Activated CD4-positive, CD25-positive, alpha-beta regulatory T cell treated with anti-CD3 and anti-CD28 coated beads, Interleukin-2, amount 50 U/mL, for 24 hours (primary cell): ENCODE results near the gene CACNA1A.

Experiments used
- ATAC-seq, 2 donors: fragments of 150-1000 bp; cut with Tn5 transposase; one replicate each; pipeline ENCODE4 v1.10.0; 2021; ENCODE audit warnings: mild to moderate bottlenecking in 1 of 2, moderate library complexity in 1 of 2

Gene CACNA1A

GRCh38 chr19:13356686-13357280, 149.5 kb downstream of the CACNA1A start:
- ATAC-seq, result no peak

GRCh38 chr19:13356185-13356584, 150.1 kb downstream of the CACNA1A start:
- ATAC-seq, result no peak

GRCh38 chr19:13355356-13355755, 150.9 kb downstream of the CACNA1A start:
- no peak for ATAC-seq

GRCh38 chr19:13353625-13354024, 152.7 kb downstream of the CACNA1A start:
- no peak for ATAC-seq

GRCh38 chr19:13350759-13351158, 155.5 kb downstream of the CACNA1A start:
- ATAC-seq, result no peak

GRCh38 chr19:13350072-13350471, 156.2 kb downstream of the CACNA1A start:
- ATAC-seq, result no peak

GRCh38 chr19:13347367-13347766, 158.9 kb downstream of the CACNA1A start:
- ATAC-seq, result no peak

GRCh38 chr19:13343514-13343913, 162.8 kb downstream of the CACNA1A start:
- ATAC-seq, result no peak

GRCh38 chr19:13342672-13343071, 163.6 kb downstream of the CACNA1A start:
- ATAC-seq, result no peak

GRCh38 chr19:13339869-13340268, 166.4 kb downstream of the CACNA1A start:
- no peak for ATAC-seq

- no peak for ATAC-seq
Observed at GRCh38 chr19:13337181-13337580, 169.1 kb downstream of the CACNA1A start.

- ATAC-seq, result no peak
Observed at GRCh38 chr19:13334801-13335481, 171.3 kb downstream of the CACNA1A start.

GRCh38 chr19:13330285-13330684, 176.0 kb downstream of the CACNA1A start:
- no peak for ATAC-seq

- ATAC-seq, result no peak
Observed at GRCh38 chr19:13329766-13330165, 176.5 kb downstream of the CACNA1A start.

- ATAC-seq, result no peak
Observed at GRCh38 chr19:13328241-13328640, 178.0 kb downstream of the CACNA1A start.

GRCh38 chr19:13319526-13319925, 186.8 kb downstream of the CACNA1A start:
- ATAC-seq, result no peak

GRCh38 chr19:13318190-13318589, 188.1 kb downstream of the CACNA1A start:
- ATAC-seq, result no peak

GRCh38 chr19:13315495-13315894, 190.8 kb downstream of the CACNA1A start:
- ATAC-seq, result no peak

GRCh38 chr19:13314761-13315160, 191.5 kb downstream of the CACNA1A start:
- ATAC-seq, result no peak

- no peak for ATAC-seq
Observed at GRCh38 chr19:13313875-13314274, 192.4 kb downstream of the CACNA1A start.

- ATAC-seq, result no peak
Observed at GRCh38 chr19:13309864-13310263, 196.4 kb downstream of the CACNA1A start.

GRCh38 chr19:13303381-13304129, 202.7 kb downstream of the CACNA1A start:
- ATAC-seq, result no peak

GRCh38 chr19:13302526-13303270, 203.6 kb downstream of the CACNA1A start:
- ATAC-seq, result no peak
